HCT116 (cell line): ENCODE results near the gene LNPEP. TPM values are rescaled to one million over a fixed set of nuclear protein-coding genes. Genes with fewer than 3 reads are reported as not detected.

Experiments used
- ATAC-seq: fragments of 200-7000 bp; cut with Tn5 transposase; 2 replicates; pipeline ENCODE4 v1.9.1; 2020; ENCODE audit warnings: mild to moderate bottlenecking, moderate library complexity
- BruUV-seq: library from RNA; stranded (reverse); fragments of 400-500 nt; replicated peaks from 2 replicates; lab custom pipeline; 2021; lab: Mats Ljungman, UMichigan
- CTCF ChIA-PET: fragments of 300-600 bp; sonication (Branson Sonifier 250); formaldehyde crosslinking; loops from one replicate; lab custom pipeline; 2021; ENCODE audit warnings: antibody characterized with exemption; lab: Charles Lee
- POLR2A ChIA-PET: fragments of 300-600, 350-600 bp; sonication (Branson Sonifier 250); formaldehyde crosslinking; loops from one replicate; lab custom pipeline; 2021; ENCODE audit warnings: antibody characterized with exemption; lab: Charles Lee
- RAD21 ChIA-PET, 2 experiments: fragments of 300-600 bp; sonication (Branson Sonifier 250); formaldehyde crosslinking; loops; one replicate each; lab custom pipeline; 2023; ENCODE audit warnings: low total read pairs in 2 of 2; ENCODE audit not compliant: uncharacterized antibody in 2 of 2, unreplicated experiment in 2 of 2, low non-redundant PET in 1 of 2; lab: Charles Lee
- DNase-seq: peaks from one replicate; pipeline ENCODE4 v3.0.0-alpha.2; 2010; ENCODE audit warnings: low read depth, low spot score
- H2AFZ ChIP-seq: fragments of 200-600 bp; shearing (Covaris generic), sonication (generic); 2 replicates; pipeline ENCODE4 v1.6.1; 2017; ENCODE audit warnings: low read depth, mixed run types, mixed read lengths, antibody characterized with exemption, low read length; ENCODE audit not compliant: poor library complexity, severe bottlenecking
- H3K27ac ChIP-seq: 2 replicates; pipeline ENCODE4 v1.5.1; 2012; ENCODE audit warnings: low read depth, low read length
- H3K27me3 ChIP-seq: fragments of 200-600 bp; sonication (generic); 2 replicates; pipeline ENCODE4 v1.6.1; 2016; ENCODE audit warnings: mixed run types, low read length, mixed read lengths; ENCODE audit not compliant: insufficient read depth
- H3K36me3 ChIP-seq, 2 experiments: fragments of 200-500 bp in 1 of 2; fragments of 200-600 bp in 1 of 2; sonication (Bioruptor generic) in 1 of 2; sonication (generic) in 1 of 2; 2 replicates each; pipeline versions ENCODE4 v1.5.1 to v1.6.1; 2014 to 2016; ENCODE audit warnings: low read length in 2 of 2, inconsistent platforms in 1 of 2, mixed read lengths in 1 of 2, mixed run types in 1 of 2; ENCODE audit not compliant: insufficient read depth in 2 of 2, control insufficient read depth in 1 of 2
- H3K4me1 ChIP-seq, 2 experiments: fragments of 200-600 bp in 1 of 2; sonication (generic) in 1 of 2; 2 replicates each; pipeline versions ENCODE4 v1.5.1 to v1.6.1; 2012 to 2017; ENCODE audit warnings: low read length in 2 of 2, inconsistent platforms in 1 of 2, mild to moderate bottlenecking in 1 of 2, mixed read lengths in 1 of 2, mixed run types in 1 of 2, moderate library complexity in 1 of 2; ENCODE audit not compliant: insufficient read depth in 2 of 2, control insufficient read depth in 1 of 2
- H3K4me2 ChIP-seq: fragments of 200-600 bp; sonication (generic); 2 replicates; pipeline ENCODE4 v1.6.1; 2017; ENCODE audit warnings: mixed run types, low read length, mixed read lengths
- H3K4me3 ChIP-seq, 2 experiments: fragments of 200-600 bp in 1 of 2; sonication (generic) in 1 of 2; replicated peaks in 1 of 2; 2 replicates each; pipeline ENCODE4 v1.5.1; 2011 to 2016; ENCODE audit warnings: low read length in 2 of 2, control low read depth in 1 of 2, low read depth in 1 of 2, mild to moderate bottlenecking in 1 of 2, mixed read lengths in 1 of 2, mixed run types in 1 of 2
- H3K79me2 ChIP-seq: fragments of 200-600 bp; sonication (generic); 2 replicates; pipeline ENCODE4 v1.6.1; 2017; ENCODE audit warnings: mild to moderate bottlenecking, mixed run types, low read length, moderate library complexity, mixed read lengths; ENCODE audit not compliant: insufficient read depth
- H3K9ac ChIP-seq: fragments of 200-600 bp; sonication (generic); 2 replicates; pipeline ENCODE4 v1.6.1; 2016; ENCODE audit warnings: low read length, mixed read lengths
- H3K9me2 ChIP-seq: fragments of 200-600 bp; sonication (generic), shearing (Covaris generic); 2 replicates; pipeline ENCODE4 v1.6.1; 2017; ENCODE audit warnings: mixed run types, mild to moderate bottlenecking, moderate library complexity; ENCODE audit not compliant: insufficient read depth
- H3K9me3 ChIP-seq, 2 experiments: fragments of 200-500 bp in 1 of 2; fragments of 200-600 bp in 1 of 2; sonication (Bioruptor generic) in 1 of 2; sonication (generic) in 1 of 2; 2 replicates each; pipeline ENCODE4 v1.6.1; 2014 to 2017; ENCODE audit warnings: low read length in 2 of 2, mixed read lengths in 2 of 2, inconsistent platforms in 1 of 2, low read depth in 1 of 2, mild to moderate bottlenecking in 1 of 2, mixed run types in 1 of 2, moderate library complexity in 1 of 2; ENCODE audit not compliant: control insufficient read depth in 1 of 2, insufficient read depth in 1 of 2
- H4K20me1 ChIP-seq: fragments of 200-600 bp; sonication (generic), shearing (Covaris generic); 2 replicates; pipeline ENCODE4 v1.6.1; 2017; ENCODE audit warnings: mixed run types, mild to moderate bottlenecking, moderate library complexity; ENCODE audit not compliant: insufficient read depth
- CBX3 ChIP-seq: IDR thresholded peaks from 2 replicates; pipeline ENCODE4 v1.6.1; 2012; ENCODE audit warnings: low read depth
- CEBPB ChIP-seq: IDR thresholded peaks from 2 replicates; pipeline ENCODE4 v1.6.1; 2012; ENCODE audit warnings: low read depth
- ELF1 ChIP-seq: IDR thresholded peaks from 2 replicates; pipeline ENCODE4 v1.6.1; 2012; ENCODE audit warnings: low read depth, borderline replicate concordance
- EZH2 ChIP-seq: fragments of 200-600 bp; sonication (generic); IDR thresholded peaks from 2 replicates; pipeline ENCODE4 v1.6.1; 2017; ENCODE audit warnings: antibody characterized with exemption, mixed run types
- FOSL1 ChIP-seq: IDR thresholded peaks from 2 replicates; pipeline ENCODE4 v1.6.1; 2012; ENCODE audit warnings: low read depth
- JUND ChIP-seq: IDR thresholded peaks from 2 replicates; pipeline ENCODE4 v1.6.1; 2012
- POLR2A ChIP-seq: IDR thresholded peaks from 2 replicates; pipeline ENCODE4 v1.7.0; 2011; ENCODE audit warnings: borderline replicate concordance; ENCODE audit not compliant: insufficient read depth, insufficient read length; ENCODE audit errors: extremely low read depth
- SIN3A ChIP-seq: IDR thresholded peaks from 2 replicates; pipeline ENCODE4 v1.6.1; 2012; ENCODE audit warnings: low read depth
- SRF ChIP-seq: IDR thresholded peaks from 2 replicates; pipeline ENCODE4 v1.6.1; 2012; ENCODE audit warnings: low read depth
- TCF7L2 ChIP-seq: IDR thresholded peaks from 2 replicates; pipeline ENCODE4 v1.7.0; 2011; ENCODE audit warnings: borderline replicate concordance, inconsistent platforms; ENCODE audit not compliant: insufficient read depth, insufficient read length; ENCODE audit errors: extremely low read depth
- ZNF274 ChIP-seq: fragments of 200-500 bp; sonication (Bioruptor generic); IDR thresholded peaks from 2 replicates; pipeline ENCODE4 v1.6.1; 2014; ENCODE audit warnings: mild to moderate bottlenecking, low read depth, low read length, inconsistent platforms
- intact Hi-C: fragments of 100-400 bp; cut with micrococcal nuclease; formaldehyde crosslinking; loops from 2 replicates; pipeline ENCODE4 v1.10.0; 2022
- total RNA-seq: library from RNA; stranded (reverse); gene quantifications from one replicate; pipeline ENCODE4 v1.2.1, GENCODE V29; 2021; ENCODE audit not compliant: unreplicated experiment
- TF ChIP-seq, protein P1 (sequence below): IDR thresholded peaks from 2 replicates; pipeline ENCODE4 v1.6.1; 2012

Gene LNPEP
- total RNA-seq, 1 experiment from 2014 or later = 14.9 TPM

DNA sequence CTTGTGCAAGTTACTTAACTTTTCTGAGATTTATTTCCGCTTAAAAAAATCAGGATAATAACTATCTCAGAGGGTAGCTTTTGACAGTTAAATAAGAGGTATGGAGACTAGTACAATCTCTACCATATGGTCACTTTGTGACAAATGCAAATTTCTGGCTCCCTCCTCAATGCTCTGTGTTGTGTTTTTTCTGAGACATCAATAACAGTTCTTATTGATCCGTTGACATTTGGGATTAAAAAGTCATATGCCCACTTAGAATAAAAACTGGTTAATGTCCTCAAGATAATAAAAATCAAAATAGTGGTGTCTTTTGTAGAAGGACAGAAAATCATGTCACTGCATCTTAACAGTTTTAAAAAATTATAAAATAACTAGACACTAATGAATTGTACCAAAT, 24.7 kb upstream of the LNPEP start:
- CTCF ChIA-PET = no interaction called here

DNA sequence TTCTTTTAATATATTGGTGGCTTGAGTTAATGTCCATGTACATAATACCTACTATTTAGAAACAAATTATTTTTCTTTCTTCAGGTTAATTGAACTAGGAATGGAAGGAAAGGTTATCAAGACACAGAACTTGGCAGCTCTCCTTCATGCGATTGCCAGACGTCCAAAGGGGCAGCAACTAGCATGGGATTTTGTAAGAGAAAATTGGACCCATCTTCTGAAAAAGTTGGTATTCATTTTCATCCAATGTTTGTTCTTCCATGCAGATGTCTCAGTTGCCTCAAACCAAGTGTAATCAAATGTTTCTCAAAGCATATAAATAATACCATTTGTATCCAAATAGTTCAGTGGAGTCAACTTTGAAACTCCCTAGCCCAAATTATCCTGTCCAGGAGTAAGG, 22.6 kb upstream of the LNPEP start:
- Histone ChIP-seq H3K4me2 (no peak overlapping the region), H3K9me3 (no peaks in the 10 kb centered on the region), H3K36me3 (no peaks in the 10 kb centered on the region), H3K9ac (no peak overlapping the region)
- intact Hi-C loops = no loop called here
- POLR2A ChIA-PET = no interaction called here
- TF ChIP-seq ELF1 (no peak), EZH2 (no peak), JUND (no peak), CEBPB (no peak), POLR2A (no peak), SIN3A (no peak), ZNF274 (no peak), CBX3 (no peak), FOSL1 (no peak), SRF (no peak)
- TF ChIP-seq, protein P1, sequence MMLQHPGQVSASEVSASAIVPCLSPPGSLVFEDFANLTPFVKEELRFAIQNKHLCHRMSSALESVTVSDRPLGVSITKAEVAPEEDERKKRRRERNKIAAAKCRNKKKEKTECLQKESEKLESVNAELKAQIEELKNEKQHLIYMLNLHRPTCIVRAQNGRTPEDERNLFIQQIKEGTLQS = no peak
- TF ChIP-seq, all 23 proteins: peak for 0
- H3K4me3 ChIP-seq = no peak overlapping the region
- H2AFZ ChIP-seq = no peak overlapping the region
- BruUV-seq = no TSS peak
- H3K79me2 ChIP-seq = no peaks in the 10 kb centered on the region
- H3K27ac ChIP-seq = no peak overlapping the region
- CTCF ChIA-PET = no interaction called here
- ATAC-seq (no peak), DNase-seq (no peak)
- H3K4me1 ChIP-seq = peaks cover 0 to 5% of the 10 kb centered on the region in 2 experiments; a peak in 1 of 4 replicates
- no peaks in the 10 kb centered on the region for H3K9me2 ChIP-seq
- RAD21 ChIA-PET = no interaction called here
- no peaks in the 10 kb centered on the region for H3K27me3 ChIP-seq
- no peaks in the 10 kb centered on the region for H4K20me1 ChIP-seq

More for the DNA sequence above, 24.7 kb upstream of the LNPEP start:
- Histone ChIP-seq H3K9ac (no peak overlapping the region), H3K4me3 (no peak overlapping the region), H3K4me2 (no peak overlapping the region), H3K27ac (no peak overlapping the region), H2AFZ (no peak overlapping the region), H4K20me1 (no peaks in the 10 kb centered on the region), H3K9me3 (no peaks in the 10 kb centered on the region), H3K79me2 (no peaks in the 10 kb centered on the region), H3K36me3 (no peaks in the 10 kb centered on the region)
- DNase-seq = no peak
- RAD21 ChIA-PET = no interaction called here
- no peak for ATAC-seq
- POLR2A ChIA-PET = no interaction called here
- no peak for TF ChIP-seq TCF7L2
- TF ChIP-seq EZH2 = no peak
- TF ChIP-seq CEBPB = no peak
- TF ChIP-seq POLR2A = no peak
- TF ChIP-seq ZNF274 = no peak
- TF ChIP-seq FOSL1 = no peak
- TF ChIP-seq, protein P1 = no peak
- TF ChIP-seq CBX3 = no peak
- TF ChIP-seq, all 23 proteins: peak for 0
- no TSS peak for BruUV-seq
- peaks cover 0 to 5% of the 10 kb centered on the region in 2 experiments; a peak in 1 of 4 replicates for H3K4me1 ChIP-seq
- no peaks in the 10 kb centered on the region for H3K9me2 ChIP-seq
- intact Hi-C loops = no loop called here
- no peaks in the 10 kb centered on the region for H3K27me3 ChIP-seq
